ENCODE data around the gene MSMP. TPM values are rescaled to one million over a fixed set of nuclear protein-coding genes. Genes with fewer than 3 reads are reported as not detected.

MSMP gene, protein sequence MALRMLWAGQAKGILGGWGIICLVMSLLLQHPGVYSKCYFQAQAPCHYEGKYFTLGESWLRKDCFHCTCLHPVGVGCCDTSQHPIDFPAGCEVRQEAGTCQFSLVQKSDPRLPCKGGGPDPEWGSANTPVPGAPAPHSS
- total RNA-seq = not detected
- long read RNA-seq, partial matches to known transcripts = 0 of 4 reads
- long read RNA-seq, other reads (novel, unspliced or antisense) = 4 of 4 reads

DNA sequence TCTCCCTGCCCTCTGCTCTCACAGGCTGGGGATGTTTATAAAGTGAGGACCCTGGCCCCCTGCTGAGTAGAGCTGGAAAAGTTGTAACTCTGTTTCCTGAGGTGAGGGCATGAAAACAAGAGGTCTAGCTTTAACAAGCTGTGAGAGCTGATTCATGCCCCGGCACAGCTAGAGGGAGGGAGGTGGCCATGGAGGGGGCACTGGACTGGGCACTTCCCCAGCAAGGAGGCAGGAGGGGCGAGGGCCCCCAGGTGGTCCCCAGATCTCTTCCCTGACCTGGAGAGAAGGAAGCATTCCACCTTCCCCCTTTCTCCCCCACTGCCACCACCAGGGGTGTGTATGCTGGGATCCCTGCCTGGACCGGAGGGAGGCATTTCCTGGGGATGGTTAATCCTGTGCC is at the start of gene MSMP:
TSS of gene MSMP (minus strand) at position 13 of the 400 bp plus-strand sequence. CDS start 147 bp downstream, outside the sequence.
- ATAC-seq (no peak), DNase-seq (no peak)
- Histone ChIP-seq H3K27me3 (ENCODE audit: low read depth) (no peaks in the 10 kb centered on the region), H3K9me3 (no peaks in the 10 kb centered on the region), H3K4me1 (peaks cover 46% of the 10 kb centered on the region), H3K27ac (no peak within 1 kb of the TSS), H3K36me3 (peaks cover 42% of the 10 kb centered on the region), H3K4me3 (no peak within 1 kb of the TSS)
- TF ChIP-seq, protein P1, sequence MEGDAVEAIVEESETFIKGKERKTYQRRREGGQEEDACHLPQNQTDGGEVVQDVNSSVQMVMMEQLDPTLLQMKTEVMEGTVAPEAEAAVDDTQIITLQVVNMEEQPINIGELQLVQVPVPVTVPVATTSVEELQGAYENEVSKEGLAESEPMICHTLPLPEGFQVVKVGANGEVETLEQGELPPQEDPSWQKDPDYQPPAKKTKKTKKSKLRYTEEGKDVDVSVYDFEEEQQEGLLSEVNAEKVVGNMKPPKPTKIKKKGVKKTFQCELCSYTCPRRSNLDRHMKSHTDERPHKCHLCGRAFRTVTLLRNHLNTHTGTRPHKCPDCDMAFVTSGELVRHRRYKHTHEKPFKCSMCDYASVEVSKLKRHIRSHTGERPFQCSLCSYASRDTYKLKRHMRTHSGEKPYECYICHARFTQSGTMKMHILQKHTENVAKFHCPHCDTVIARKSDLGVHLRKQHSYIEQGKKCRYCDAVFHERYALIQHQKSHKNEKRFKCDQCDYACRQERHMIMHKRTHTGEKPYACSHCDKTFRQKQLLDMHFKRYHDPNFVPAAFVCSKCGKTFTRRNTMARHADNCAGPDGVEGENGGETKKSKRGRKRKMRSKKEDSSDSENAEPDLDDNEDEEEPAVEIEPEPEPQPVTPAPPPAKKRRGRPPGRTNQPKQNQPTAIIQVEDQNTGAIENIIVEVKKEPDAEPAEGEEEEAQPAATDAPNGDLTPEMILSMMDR (IDR thresholded peaks at IDR 0.05) = no peak
- intact Hi-C loops (cut with DNase I) = no loop called here

DNA sequence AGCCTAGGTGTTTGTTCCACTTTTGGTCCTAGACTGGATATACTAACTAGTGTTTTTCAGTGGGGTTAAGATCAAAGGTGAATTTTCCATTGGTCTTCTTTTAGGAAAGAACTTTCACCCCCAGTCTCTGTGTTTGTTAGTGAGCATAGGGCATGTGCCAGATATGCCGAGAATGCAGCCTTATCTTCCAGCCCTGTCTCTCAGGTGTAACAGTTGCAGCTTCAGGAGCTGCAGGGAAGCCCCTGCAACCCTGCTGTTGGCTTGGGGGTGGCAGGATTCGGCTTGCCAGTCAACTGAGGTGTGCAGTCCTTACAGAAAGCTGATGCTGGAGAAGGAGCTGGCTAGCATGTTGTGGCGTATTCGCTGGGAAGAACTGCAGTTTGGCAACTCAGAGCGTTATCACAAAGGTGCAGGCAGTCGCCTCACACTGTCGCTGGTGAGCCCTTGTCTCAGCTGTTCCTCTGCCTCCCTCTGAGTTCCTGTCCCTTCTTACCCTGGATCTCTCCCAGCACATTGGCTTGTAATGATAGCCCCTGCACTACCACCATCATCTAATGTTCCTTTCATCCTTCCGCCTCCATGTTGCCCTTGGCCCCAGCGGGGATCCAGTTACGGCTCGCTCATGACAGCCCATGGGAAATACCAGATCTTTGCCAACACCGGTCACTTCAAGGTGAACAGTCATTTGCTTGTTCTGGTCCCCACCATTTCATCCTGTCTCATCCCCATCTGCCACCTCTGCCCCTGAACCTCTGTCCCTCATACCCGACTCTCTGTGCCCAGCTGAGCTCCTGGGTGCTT is 47.5 kb upstream of the MSMP start:
- no peaks in the 10 kb centered on the region for H3K4me1 ChIP-seq
- TF ChIP-seq, protein P1 (IDR thresholded peaks at IDR 0.05) = no peak
- H3K27ac ChIP-seq = no peak overlapping the region
- no peaks in the 10 kb centered on the region for H3K27me3 ChIP-seq (ENCODE audit: low read depth)
- H3K4me3 ChIP-seq = no peak overlapping the region
- H3K9me3 ChIP-seq = no peaks in the 10 kb centered on the region
- peaks cover 54% of the 10 kb centered on the region for H3K36me3 ChIP-seq
- ATAC-seq (no peak), DNase-seq (no peak)
- intact Hi-C loops (cut with DNase I) = no loop called here

DNA sequence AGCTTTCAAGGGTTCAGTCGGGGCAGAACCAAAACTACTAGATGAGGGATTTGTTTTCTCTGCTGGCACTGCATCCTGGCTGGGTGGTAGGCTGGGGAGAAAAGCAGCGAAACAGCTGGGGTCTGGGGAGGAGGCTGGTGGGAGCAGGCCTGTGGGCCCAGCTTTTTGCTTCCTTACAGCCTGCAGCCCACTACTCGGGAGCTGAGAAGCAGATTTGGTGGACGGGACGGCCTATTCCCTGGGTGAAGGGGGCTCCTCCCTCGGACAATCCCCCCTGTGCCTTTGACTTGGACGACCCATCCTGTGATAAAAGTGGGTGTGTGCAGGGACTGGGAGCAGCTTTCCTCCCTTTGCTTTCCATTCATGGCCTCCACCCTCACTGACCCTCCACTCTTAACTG is 46.5 kb upstream of the MSMP start:
- Histone ChIP-seq H3K9me3 (no peaks in the 10 kb centered on the region), H3K27me3 (ENCODE audit: low read depth) (no peaks in the 10 kb centered on the region), H3K4me3 (no peak overlapping the region), H3K27ac (no peak overlapping the region), H3K4me1 (no peaks in the 10 kb centered on the region), H3K36me3 (peaks cover 44% of the 10 kb centered on the region)
- ATAC-seq (peak in 1 of 2 donors; percentile 42), DNase-seq (no peak)
- intact Hi-C loops (cut with DNase I) = no loop called here
- TF ChIP-seq, protein P1 (IDR thresholded peaks at IDR 0.05) = no peak

DNA sequence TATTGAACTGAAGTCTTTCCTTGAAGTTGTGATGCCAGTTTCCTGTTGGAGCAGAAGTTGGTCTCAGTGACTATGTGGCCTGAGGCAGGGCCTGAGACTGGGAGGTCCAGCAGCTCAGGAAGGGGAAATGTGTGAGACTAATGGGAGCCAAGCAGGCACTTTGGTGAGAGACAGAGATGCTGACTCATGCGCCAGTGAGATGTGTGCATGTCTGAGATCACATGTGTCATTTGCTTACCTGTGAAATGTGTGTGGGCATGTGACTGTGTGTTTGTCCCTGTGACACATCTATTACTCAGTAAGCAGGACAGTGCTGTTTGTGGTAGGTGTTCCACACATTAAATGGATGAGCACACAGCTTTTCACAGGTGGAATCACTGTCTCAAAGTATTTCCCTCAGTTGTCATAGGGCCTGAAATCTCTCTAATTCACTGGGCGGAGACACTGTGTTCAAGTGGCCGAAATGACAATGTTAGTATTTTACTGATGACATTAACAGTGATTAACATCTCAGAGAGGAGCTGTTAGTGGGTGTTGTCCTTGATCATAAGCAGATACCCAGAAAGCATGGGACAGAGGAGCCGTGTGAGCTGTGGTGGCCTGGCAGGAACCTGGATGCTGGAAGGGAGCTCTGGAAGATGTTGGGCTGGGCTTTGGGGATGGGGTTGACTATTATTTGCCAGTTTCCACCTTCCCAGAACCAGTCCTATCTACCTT is 44.7 kb upstream of the MSMP start:
- Histone ChIP-seq H3K4me1 (peaks cover 16% of the 10 kb centered on the region), H3K27me3 (ENCODE audit: low read depth) (no peaks in the 10 kb centered on the region), H3K36me3 (peaks cover 38% of the 10 kb centered on the region), H3K27ac (no peak overlapping the region), H3K9me3 (no peaks in the 10 kb centered on the region), H3K4me3 (no peak overlapping the region)
- ATAC-seq = no peak
- intact Hi-C loops (cut with DNase I) = no loop called here
- no peak for DNase-seq
- TF ChIP-seq, protein P1 (IDR thresholded peaks at IDR 0.05) = no peak

DNA sequence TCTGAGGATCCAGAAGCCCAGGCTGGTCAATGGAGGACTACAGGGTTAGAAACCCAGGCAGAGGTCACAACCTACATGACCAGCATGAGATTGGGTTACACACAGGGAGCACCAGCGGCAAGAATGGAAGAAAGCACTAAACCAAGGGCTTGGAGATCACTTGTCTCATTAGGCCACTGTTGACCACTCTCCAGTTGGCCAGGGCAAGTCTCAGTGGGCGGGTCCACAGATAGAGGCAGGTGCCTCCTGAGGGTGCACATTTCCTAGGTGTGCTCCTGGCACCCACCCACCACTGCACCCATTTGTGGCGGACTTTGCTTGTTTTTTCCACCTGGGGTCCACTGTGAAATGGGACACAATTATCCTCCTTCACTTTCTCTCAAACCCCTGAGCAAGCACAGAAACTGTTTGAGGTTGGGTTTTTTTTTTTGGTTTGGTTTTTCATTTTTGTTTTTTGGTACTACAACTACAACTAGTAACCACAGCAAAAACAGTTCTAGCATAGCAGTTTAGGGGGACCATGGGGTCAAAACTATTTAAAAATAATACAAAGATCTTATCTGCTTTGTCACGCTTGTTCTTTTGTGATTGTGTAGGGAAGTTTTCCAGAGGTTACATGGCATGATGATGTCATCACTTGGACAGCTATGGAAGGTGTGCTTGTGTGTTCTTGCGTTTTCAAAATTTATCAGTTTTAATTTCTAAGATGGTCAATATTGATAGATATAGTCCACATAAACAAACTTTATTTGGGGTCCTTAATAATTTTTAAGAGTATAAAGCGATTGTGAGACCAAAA is 43.4 kb upstream of the MSMP start:
- no peaks in the 10 kb centered on the region for H3K9me3 ChIP-seq
- H3K4me1 ChIP-seq = peaks cover 27% of the 10 kb centered on the region
- ATAC-seq (no peak), DNase-seq (no peak)
- peaks cover 28% of the 10 kb centered on the region for H3K36me3 ChIP-seq
- intact Hi-C loops (cut with DNase I) = no loop called here
- H3K27ac ChIP-seq = no peak overlapping the region
- H3K27me3 ChIP-seq (ENCODE audit: low read depth) = no peaks in the 10 kb centered on the region
- TF ChIP-seq, protein P1 (IDR thresholded peaks at IDR 0.05) = no peak
- H3K4me3 ChIP-seq = no peak overlapping the region

Data from lower lobe of right lung (tissue), 2 donors.